Right lung (tissue), 5 donors: ENCODE results near the gene TTLL6. TPM values are rescaled to one million over a fixed set of nuclear protein-coding genes. Genes with fewer than 3 reads are reported as not detected.

ENCODE experiments used
- DNase-seq, 2 donors: peaks; one replicate each; pipeline ENCODE4 v3.0.0-alpha.2; 2013
- polyA plus RNA-seq, 5 donors: library from polyadenylated mRNA; unstranded; fragments of 120-200 nt; gene quantifications; one replicate each; pipeline versions ENCODE4 v1.2.1 to v1.2.3, GENCODE V29; 2013; ENCODE audit warnings: inconsistent platforms in 1 of 5, low replicate concordance in 1 of 5; ENCODE audit not compliant: insufficient read length in 5 of 5, insufficient read depth in 1 of 5

Gene TTLL6
- polyA plus RNA-seq, 5 donors = 0.84 to 1.9 (median 1.6) TPM

- DNase-seq = no peak
These were observed 76.5 kb downstream of the TTLL6 start for GRCh38 chr17:48740537-48740936.

DNA sequence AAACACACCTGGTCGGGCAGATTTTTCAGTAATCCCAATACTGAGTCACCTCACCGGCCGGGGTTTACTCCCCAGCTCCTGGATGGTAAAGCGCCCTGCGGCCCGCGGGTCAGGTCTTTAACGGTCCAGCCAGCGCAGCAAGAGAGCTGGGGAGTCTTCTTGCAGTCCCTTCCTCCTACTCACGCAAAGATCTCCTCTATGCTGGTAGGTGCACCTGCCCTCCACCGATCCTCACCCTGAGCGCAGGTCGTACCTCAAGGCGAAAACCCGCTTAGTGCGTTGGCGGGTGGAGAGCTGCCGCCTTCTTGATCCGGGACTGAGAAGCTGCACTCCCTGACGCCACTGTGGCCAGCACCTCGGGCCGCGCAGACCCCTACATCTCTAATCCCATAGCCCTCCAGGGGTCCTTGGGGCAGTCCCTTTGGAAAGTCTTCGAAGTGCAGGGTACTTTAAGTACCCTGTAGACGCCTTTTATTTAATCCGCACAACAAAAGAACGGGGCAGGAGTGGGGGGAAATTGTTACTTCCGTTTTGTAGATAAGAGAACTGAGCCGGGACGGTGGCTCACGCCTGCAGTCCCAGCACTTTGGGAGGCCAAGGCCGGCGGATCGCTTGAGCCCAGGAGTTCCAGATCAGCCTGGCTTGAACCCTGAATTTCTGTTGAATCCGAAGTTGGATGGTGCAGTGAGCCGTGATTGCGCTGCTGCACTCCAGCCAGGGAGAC is 78.1 kb downstream of the TTLL6 start:
- DNase-seq = no peak

DNA sequence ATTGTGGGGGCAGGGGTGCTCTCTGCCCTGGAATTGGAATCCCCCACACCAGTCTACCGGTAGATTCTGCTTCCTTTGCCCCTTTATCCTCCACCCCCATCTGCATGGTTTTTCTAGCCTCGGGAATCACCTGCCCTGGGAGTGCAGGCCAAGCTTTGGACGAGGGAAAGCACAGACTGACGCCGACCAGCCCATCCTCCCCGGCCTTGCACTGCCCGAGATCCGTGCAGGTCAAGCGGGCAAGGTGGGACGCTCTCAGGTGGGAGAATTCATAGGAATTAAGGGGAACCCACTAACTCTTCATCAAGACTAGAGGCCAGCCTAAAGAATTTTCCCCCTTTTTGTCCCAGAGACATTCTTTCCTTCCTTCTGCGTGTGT is 78.6 kb downstream of the TTLL6 start:
- no peak for DNase-seq

GRCh38 chr17:48737330-48738043 is 79.5 kb downstream of the TTLL6 start:
- DNase-seq = no peak

DNA sequence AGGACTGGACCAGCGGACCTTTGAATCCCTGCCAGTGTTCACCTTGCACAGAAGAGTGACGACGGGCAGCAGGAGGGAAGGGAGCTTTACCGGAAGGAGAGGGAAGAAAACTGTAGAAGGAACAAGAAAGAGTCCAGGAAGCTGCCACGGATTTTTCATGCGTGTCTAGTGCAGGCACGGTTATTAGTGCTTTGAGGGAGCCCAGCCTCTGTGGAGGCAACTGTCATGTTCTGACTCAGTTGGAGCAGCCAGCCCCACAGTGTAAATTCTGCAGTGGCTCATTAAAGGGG is 82.0 kb downstream of the TTLL6 start:
- DNase-seq = no peak

GRCh38 chr17:48734333-48735061 is 82.5 kb downstream of the TTLL6 start:
- DNase-seq = no peak

GRCh38 chr17:48733632-48734328 is 83.2 kb downstream of the TTLL6 start:
- DNase-seq = no peak

- DNase-seq = no peak
These were observed 84.1 kb downstream of the TTLL6 start for GRCh38 chr17:48732688-48733629.

- no peak for DNase-seq
These were observed 85.7 kb downstream of the TTLL6 start for GRCh38 chr17:48731355-48731754.

GRCh38 chr17:48730240-48730550 is 86.8 kb downstream of the TTLL6 start:
- no peak for DNase-seq

GRCh38 chr17:48729335-48730239 is 87.4 kb downstream of the TTLL6 start:
- no peak for DNase-seq

DNA sequence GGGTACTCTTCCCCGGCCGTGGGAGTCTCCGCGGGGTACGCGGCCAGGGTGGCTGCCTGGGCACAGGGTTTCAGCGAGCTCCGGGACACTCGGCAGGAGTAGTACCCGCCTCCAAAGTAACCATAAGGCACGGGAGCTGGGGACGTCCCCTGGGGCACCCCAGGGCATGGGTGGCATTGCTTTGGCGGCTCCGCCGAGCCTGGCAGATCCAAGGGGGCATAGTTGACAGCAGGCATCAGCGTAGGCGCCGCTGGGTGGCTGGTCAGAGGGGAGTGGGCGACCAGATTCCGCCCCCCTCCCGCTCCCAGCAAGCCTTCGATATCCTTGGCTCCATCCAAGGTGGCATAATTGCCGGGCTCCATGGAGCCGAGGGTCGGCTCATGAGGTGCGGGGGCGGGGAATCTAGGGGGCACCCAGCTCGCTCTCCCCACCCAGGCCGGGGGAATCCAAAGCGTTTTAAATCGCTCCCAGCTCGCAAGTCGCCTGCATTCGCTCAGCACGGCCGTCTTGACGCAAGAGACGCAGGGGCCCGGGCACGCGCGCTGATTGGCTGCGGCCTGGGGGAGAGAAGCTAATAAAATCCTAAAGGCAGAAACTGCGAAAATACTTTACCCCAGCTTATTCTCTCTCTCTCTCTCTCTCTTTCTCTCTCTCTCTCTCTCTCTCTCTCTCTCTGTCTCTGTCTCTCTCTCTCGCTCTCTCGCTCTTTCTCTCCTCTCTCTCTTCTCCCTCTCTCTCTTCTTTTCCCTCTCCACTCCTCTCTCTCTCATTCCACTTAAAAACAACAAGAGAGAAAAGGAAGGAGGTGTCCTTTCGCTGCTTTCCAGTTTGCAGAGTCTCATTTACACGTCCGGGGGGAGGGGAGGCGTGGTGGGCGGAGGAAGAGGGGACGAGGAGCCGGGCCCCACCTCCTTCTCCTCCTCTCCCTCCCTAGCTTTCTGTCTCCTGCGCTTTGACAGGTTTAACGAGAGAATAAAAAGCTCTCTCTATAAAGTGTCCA is 88.5 kb downstream of the TTLL6 start, which contains the start of gene HOXB13:
TSS of gene HOXB13 (minus strand) at position 519 of the 1,000 bp plus-strand sequence. CDS start at position 362, 157 bp downstream.
- no peak for DNase-seq

DNA sequence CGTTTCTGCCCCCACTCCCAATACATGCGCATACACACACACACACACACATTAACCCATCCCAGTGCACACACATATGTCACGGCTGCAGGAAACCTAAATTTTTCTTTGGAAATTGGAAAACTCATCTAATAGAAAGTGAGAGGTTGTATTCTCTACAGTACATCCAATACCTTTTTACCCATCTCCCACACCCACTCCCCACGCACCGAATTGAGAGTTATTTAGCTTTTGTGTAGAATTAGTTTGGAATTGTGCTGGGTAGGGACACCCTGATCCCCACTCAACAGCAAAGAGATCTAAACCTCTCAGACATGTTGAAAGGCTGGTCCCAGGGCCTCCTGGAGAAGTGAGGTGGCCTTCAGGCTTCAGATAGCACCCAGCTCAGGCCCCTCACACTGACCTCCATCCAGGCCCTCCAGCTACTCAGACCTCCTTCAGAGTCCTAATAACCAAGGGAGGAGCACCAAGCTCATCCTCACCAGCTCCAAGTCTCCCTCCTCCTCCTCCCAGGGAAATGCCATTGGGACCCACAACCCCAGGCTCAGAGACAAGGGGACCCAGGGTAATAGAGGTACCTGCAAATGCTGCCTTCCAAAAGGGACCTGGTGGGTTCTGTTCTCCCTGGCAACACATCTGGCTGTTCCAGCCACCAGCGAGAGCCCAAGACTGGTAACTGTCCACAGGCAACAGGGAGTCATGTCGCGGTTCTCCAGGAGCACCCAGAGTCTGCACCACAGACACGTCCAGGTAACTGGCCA is 89.4 kb downstream of the TTLL6 start:
- DNase-seq = no peak

GRCh38 chr17:48726916-48727286 is 90.1 kb downstream of the TTLL6 start:
- no peak for DNase-seq

- DNase-seq = no peak
These were observed 90.7 kb downstream of the TTLL6 start for GRCh38 chr17:48726114-48726915.

DNA sequence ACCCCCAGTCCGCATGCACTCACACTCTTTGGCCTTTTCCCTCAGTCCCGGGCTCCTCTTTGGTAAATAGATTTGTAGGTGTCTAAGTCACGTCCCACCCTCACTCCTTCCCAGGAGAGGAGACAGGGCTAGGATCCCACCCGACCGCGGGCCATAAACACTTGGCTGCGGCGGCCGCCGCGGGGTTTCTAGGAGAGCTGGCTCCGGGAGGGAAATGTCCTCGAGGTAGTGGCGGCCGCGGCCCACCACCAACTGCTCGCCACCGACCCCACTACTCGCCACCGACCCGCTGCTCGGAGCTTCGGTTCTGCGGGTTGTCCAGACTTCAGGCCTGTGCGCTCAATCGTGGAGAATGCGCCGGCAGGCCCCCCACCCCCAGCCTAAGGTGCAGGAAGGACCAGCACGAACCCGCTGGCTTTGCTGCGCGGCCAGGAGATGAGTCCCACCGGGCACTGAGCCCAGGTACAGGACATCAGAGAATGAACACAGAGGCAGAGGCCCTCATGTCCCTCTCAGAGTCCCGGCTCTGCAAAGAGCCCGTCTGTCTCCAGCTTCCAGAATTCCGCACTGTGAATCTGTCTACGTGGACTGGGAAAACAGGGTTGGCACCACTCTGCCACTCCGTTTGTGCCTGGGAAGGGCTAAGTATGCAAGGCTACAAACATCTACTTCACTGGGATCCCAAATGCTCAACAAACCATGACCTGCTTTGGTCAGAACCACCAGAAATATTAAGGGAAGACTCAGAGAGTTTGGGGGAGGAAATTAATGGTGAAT is 91.6 kb downstream of the TTLL6 start:
- DNase-seq = no peak

- no peak for DNase-seq
These were observed 92.1 kb downstream of the TTLL6 start for GRCh38 chr17:48725004-48725287.
